ENCODE data around the gene ARID1B. TPM values are rescaled to one million over a fixed set of nuclear protein-coding genes. Genes with fewer than 3 reads are reported as not detected.
"Not testable (repeated sequence)": the region's sequence is repeated elsewhere in the genome, so short reads cannot be mapped to it uniquely, and the experiment has no call there.

ARID1B gene
- total RNA-seq, 1 donor from 2014 or later = 67.5 TPM

DNA sequence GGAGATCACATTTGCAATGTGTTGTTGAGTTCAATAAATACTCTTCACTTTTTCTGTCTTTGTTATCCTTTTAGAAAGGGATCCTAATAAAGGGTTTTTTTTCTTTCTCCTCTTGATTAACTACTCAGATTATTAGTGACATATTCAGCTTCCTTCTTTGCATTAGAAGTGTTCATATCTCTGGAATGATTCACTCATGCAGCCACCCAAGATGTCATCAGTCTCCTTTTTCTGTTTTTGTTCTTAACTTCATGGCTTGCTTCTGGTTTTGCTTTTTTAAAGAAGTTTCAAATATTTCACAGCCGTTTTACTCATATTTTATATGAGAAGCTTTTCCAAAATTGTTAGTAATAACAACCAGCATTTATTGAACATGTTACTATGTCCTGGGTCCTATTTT lies 358.5 kb downstream of the ARID1B start:
- H3K4me1 Mint-ChIP-seq = peaks cover 8% of the 10 kb centered on the region
- H3K9me3 Mint-ChIP-seq = no peaks in the 10 kb centered on the region
- intact Hi-C loops (cut with micrococcal nuclease) = no loop called here
- no peak overlapping the region for H3K4me3 Mint-ChIP-seq
- H3K27ac Mint-ChIP-seq = no peak overlapping the region
- peaks cover 21% of the 10 kb centered on the region for H3K36me3 Mint-ChIP-seq (ENCODE audit: low read depth)
- no peaks in the 10 kb centered on the region for H3K27me3 Mint-ChIP-seq
- DNase-seq = no peak

DNA sequence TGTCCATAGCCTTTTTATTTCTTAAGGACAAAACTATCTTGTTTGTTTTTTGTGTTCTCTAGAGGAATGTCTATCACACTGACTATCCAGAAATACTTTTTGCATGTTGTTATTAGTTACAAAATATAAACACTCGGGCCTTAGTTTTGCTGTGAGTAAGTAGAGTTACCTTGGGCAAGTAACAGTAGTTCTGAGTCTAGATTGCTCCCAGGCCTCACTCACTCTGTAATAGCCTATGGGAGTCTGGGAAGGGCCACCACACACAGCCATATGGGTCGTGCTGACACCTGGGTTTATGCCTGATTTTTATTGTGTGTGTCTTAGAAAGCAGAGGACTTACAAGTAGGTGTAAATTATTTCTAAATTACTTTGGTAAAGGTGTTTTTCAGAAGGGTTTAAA lies 360.3 kb downstream of the ARID1B start:
- no peak overlapping the region for H3K27ac Mint-ChIP-seq

DNA sequence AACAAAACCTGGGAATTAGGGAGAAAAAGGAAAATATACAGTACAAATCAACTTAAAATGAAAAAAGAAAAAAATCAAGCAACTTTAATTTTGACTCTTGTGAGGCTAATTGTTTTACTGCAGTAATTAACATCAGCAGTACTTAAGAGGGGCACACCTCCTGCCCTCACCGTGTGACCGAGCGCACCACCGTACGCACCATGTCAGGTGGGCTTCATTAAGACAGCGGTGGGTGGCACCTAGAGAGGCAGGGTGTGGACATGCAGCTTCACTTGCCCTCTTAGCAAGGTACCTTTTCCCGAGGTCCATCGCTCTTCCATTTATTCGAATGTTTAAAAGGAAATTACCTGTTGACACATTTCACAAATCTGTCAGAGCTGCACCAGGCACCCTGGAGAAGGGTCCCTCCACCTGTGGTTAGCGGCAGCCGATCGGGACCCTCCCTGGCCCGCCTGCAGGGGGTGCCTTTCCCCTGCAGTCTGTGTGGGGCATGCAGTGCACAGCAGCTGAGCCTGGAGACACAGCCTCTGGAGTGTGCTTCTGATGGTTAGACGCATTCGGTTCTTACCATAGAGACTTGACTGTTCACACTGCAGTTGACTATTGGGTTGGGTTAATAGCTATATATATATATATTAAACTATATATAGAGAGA lies 362.0 kb downstream of the ARID1B start:
- DNase-seq = no peak
- Mint-ChIP-seq H3K36me3 (ENCODE audit: low read depth) (peaks cover 24% of the 10 kb centered on the region), H3K4me1 (peaks cover 8% of the 10 kb centered on the region), H3K27ac (no peak overlapping the region), H3K4me3 (no peak overlapping the region), H3K9me3 (no peaks in the 10 kb centered on the region), H3K27me3 (no peaks in the 10 kb centered on the region)
- intact Hi-C loops (cut with micrococcal nuclease) = no loop called here

More for the DNA sequence above, 360.3 kb downstream of the ARID1B start:
- peaks cover 8% of the 10 kb centered on the region for H3K4me1 Mint-ChIP-seq
- H3K27me3 Mint-ChIP-seq = no peaks in the 10 kb centered on the region
- peaks cover 25% of the 10 kb centered on the region for H3K36me3 Mint-ChIP-seq (ENCODE audit: low read depth)
- no peak overlapping the region for H3K4me3 Mint-ChIP-seq
- intact Hi-C loops (cut with micrococcal nuclease) = no loop called here
- no peak for DNase-seq
- no peaks in the 10 kb centered on the region for H3K9me3 Mint-ChIP-seq

DNA sequence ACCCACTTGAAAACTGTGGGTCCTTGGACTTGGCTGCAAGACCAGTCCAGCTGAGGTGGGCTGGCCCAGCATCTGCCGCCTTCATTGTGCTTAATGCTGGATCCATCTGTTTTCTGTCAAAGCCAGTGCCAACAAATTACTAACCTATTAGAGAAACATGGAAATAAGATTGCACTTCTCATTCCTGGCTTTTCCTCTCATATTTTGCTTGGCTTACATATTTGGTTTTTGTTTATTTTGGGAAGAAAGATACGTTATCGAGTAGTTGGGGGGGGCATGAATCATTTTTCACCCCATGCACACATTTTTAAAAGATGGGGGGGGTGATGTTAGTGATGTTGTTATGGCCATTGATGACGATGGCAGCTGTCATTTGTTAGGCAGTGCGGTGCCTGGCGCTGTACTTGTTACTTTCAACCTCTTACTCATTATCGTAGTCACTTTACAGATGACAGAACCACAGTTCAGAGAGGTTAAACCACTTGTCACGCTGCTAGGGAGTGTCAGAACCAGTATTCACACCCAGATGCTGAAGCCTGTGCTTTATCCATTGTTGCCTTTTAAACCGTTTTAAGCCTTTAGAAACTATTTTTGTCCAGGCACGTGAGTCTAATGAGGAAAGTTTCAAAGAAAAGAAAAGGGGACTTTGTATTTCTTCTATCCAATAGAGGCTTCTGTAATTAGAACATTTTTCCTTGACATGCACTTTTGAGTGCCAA lies 366.2 kb downstream of the ARID1B start:
- DNase-seq = no peak
- Mint-ChIP-seq H3K27ac (no peak overlapping the region), H3K9me3 (no peaks in the 10 kb centered on the region), H3K4me1 (no peaks in the 10 kb centered on the region), H3K4me3 (no peak overlapping the region), H3K27me3 (no peaks in the 10 kb centered on the region), H3K36me3 (ENCODE audit: low read depth) (peaks cover 17% of the 10 kb centered on the region)
- intact Hi-C loops (cut with micrococcal nuclease) = no loop called here

DNA sequence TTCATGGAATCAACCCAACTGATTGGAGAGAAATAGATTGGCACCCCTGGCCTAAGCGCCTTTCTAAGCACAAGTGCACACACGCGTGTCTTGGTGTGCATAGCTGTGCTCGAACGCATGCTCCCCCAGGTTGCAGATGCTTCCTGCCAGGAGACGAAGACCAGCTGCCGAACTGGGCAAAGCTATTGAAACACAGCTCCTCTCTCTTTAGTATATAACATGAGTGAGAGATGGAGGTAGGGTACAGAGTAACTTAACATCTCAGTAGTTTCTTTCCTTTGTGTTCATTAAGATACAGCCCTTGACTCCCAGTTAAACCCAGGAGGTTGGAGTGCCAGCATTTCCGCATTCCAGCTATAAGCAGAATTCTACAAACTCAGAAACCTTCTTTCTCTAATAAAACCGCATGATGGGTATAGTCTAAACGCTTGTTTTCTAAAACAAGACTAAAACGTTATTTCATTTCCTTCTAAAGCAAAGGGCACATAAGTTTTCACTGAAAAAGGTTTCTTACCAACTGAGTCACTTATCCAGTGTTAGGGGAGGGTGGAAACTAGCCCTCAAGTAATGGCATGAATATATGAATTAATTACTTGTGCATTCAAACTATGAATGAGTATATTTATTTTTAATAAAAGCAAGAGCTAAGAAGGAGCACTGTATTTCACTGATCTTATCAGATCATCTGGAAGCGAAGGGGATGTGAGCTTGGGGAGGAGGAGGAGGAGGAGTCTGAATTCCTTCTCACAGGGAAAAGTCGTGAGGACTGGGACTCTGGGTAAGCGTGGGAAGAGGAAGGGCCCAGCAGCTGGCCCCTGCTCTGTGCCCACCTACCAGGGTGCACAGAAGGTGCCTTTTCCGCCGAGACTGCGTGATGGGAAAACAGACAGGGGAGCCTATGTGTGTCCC lies 367.0 kb downstream of the ARID1B start:
- no peak overlapping the region for H3K4me3 Mint-ChIP-seq
- no peaks in the 10 kb centered on the region for H3K9me3 Mint-ChIP-seq
- intact Hi-C loops (cut with micrococcal nuclease) = no loop called here
- no peaks in the 10 kb centered on the region for H3K27me3 Mint-ChIP-seq
- H3K27ac Mint-ChIP-seq = no peak overlapping the region
- H3K4me1 Mint-ChIP-seq = no peaks in the 10 kb centered on the region
- H3K36me3 Mint-ChIP-seq (ENCODE audit: low read depth) = peaks cover 21% of the 10 kb centered on the region
- no peak for DNase-seq

DNA sequence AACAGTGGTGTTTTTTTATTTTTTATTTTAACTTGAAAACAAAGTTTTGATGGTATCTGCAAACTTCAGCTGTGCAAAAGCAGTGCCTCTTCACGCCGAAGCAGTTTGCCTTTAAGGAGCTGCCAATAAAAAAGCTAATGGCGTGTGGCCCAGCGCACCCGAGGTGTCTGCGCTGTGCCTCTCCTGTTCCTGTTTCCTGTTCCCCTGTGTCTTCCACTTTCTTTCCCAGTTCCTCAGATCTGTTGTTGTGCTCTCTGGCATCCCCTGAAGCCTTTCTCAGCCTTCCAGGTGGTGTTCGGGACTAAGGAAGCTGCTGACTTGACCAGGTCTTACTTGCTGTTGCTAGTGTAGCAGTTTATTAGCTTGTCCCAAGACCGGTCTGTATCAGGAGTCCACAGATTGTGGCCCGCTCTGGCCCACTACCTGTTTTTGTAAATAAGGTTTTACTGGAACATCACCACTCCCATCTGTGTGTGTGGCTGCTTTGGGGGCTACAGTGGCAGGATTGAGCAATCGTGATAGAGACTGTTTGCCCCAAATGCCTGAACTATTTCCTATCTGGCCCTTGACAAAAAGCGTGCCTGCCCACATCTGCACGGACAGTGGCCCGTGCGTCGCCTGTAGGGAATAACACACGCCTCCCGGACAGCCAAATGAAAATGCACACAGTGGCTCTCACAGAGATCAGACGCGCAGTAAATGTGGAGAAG lies 367.8 kb downstream of the ARID1B start:
- intact Hi-C loops (cut with micrococcal nuclease) = no loop called here
- H3K36me3 Mint-ChIP-seq (ENCODE audit: low read depth) = peaks cover 22% of the 10 kb centered on the region
- H3K27me3 Mint-ChIP-seq = no peaks in the 10 kb centered on the region
- H3K9me3 Mint-ChIP-seq = no peaks in the 10 kb centered on the region
- H3K4me3 Mint-ChIP-seq = no peak overlapping the region
- no peaks in the 10 kb centered on the region for H3K4me1 Mint-ChIP-seq
- H3K27ac Mint-ChIP-seq = no peak overlapping the region
- DNase-seq = no peak

DNA sequence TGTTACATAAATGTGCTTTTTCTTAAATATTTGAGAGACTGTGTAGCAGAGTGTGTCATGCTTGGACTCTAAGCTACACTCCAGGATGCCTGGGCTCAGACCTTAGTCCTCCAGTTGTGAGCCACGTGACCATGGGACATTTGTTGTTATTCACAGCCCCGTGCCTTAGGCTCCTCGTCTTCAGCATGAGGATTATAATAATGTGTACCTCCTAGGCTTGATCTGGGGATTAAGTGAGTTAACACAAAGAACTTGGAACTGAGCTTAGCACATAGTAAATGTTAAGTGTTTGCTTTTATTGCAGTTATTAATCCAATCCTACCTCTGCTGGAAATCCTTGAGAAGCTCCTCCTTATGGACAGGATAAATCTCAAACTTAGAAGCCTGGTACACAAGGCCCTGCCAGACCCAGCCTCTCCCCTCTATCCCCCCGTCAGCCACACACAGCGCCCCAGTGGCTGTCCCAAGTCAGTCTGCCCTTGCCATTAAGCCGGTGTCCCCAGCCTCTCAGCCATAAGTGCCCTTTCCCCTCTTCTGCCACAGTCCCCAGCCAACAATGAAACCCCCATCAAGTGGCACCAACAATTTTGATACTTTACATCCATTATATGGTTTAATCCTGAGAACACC lies 368.6 kb downstream of the ARID1B start:
- Mint-ChIP-seq H3K9me3 (no peaks in the 10 kb centered on the region), H3K27me3 (no peaks in the 10 kb centered on the region), H3K4me3 (no peak overlapping the region), H3K36me3 (ENCODE audit: low read depth) (peaks cover 25% of the 10 kb centered on the region), H3K4me1 (no peaks in the 10 kb centered on the region), H3K27ac (no peak overlapping the region)
- intact Hi-C loops (cut with micrococcal nuclease) = no loop called here
- no peak for DNase-seq

DNA sequence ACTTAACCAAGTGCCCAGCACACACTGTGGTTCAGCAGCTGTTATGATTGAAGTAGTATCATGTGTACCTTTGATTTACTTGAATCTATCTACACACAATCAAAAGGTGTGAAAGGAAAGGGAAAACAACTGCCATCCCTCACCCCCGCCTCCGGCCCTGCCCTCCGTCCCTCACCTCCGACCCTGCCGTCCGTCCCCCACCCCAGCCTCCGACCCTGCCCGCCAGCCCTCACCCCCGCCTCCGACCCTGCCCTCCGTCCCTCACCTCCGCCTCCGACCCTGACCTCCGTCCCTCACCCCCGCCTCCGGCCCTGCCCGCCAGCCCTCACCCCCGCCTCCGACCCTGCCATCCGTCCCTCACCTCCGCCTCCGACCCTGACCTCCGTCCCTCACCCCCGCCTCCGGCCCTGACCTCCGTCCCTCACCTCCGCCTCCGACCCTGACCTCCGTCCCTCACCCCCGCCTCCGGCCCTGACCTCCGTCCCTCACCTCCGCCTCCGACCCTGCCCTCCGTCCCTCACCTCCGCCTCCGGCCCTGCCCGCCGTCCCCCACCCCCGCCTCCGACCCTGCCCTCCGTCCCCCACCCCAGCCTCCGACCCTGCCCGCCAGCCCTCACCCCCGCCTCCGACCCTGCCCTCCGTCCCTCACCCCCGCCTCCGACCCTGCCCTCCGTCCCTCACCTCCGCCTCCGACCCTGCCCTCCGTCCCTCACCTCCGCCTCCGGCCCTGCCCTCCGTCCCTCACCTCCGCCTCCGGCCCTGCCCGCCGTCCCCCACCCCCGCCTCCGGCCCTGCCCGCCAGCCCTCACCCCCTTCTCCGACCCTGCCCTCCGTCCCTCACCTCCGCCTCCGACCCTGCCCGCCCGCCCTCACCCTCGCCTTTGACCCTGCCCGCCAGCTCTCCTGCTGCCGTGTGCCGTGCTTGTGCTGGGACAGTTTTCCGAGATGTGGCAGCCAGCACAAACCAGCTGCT lies 370.2 kb downstream of the ARID1B start:
- H3K9me3 Mint-ChIP-seq; H3K27me3 Mint-ChIP-seq; DNase-seq; H3K4me3 Mint-ChIP-seq; intact Hi-C loops (cut with micrococcal nuclease): not testable (repeated sequence)
- Mint-ChIP-seq H3K36me3 (ENCODE audit: low read depth) (peaks cover 26% of the 10 kb centered on the region), H3K27ac (peak overlapping the region; percentile 57), H3K4me1 (peaks cover 13% of the 10 kb centered on the region)

DNA sequence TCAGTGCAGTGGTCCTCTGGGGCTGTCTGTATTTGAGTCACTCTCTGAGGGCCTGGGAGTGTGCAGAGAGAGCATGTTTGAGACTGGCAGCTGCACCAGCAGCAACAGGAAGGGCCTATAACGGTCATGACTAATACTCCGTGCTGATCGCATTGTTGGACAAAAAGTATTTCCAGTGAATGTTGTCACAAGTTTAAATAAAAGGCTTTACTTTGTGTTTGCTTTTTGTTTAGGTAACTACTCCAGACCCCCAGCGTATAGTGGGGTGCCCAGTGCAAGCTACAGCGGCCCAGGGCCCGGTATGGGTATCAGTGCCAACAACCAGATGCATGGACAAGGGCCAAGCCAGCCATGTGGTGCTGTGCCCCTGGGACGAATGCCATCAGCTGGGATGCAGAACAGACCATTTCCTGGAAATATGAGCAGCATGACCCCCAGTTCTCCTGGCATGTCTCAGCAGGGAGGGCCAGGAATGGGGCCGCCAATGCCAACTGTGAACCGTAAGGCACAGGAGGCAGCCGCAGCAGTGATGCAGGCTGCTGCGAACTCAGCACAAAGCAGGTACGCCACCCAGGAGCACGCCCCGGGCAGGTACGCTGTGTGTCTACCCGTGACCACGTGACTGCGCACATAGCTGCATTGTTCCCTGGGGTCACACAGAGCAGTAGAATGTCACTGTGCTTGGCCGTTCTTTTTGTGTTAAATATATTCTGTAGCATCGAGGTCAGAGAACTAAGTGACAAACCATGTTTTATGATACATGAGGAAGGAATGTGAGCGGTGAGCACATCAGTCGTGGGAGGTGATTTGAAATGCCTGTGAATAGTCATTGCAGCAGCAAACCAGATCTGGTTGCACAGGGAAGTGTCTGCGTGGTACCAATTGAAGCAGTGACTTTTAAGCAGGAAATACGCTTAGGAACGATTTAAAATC lies 371.5 kb downstream of the ARID1B start:
- Mint-ChIP-seq H3K27me3 (no peaks in the 10 kb centered on the region), H3K36me3 (ENCODE audit: low read depth) (peaks cover 28% of the 10 kb centered on the region), H3K9me3 (no peaks in the 10 kb centered on the region), H3K27ac (peak overlapping the region; percentile 12), H3K4me1 (peaks cover 17% of the 10 kb centered on the region), H3K4me3 (no peak overlapping the region)
- no peak for DNase-seq
- intact Hi-C loops (cut with micrococcal nuclease) = no loop called here

DNA sequence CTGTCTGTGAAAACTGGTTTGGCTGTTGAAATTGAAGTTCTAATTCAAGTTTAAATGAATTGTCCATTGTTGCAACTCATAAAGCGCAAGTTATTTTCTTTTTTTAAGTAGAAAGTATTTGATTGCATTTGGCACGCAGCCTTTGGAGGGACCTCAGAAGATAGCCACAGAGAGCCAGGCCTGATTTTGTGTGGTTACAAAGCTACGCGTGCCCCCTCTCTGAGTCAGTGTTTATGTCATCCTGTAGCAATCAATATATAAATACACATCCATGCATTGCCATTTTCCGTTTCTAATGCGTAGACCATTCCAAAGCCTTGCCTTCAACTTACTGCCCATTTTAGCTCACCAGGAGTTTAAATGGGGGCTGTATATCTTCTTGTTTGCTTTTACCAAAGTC lies 372.9 kb downstream of the ARID1B start:
- H3K4me3 Mint-ChIP-seq = no peak overlapping the region
- DNase-seq = no peak
- peaks cover 35% of the 10 kb centered on the region for H3K36me3 Mint-ChIP-seq (ENCODE audit: low read depth)
- no peaks in the 10 kb centered on the region for H3K27me3 Mint-ChIP-seq
- no peak overlapping the region for H3K27ac Mint-ChIP-seq
- H3K9me3 Mint-ChIP-seq = no peaks in the 10 kb centered on the region
- peaks cover 17% of the 10 kb centered on the region for H3K4me1 Mint-ChIP-seq
- intact Hi-C loops (cut with micrococcal nuclease) = no loop called here

DNA sequence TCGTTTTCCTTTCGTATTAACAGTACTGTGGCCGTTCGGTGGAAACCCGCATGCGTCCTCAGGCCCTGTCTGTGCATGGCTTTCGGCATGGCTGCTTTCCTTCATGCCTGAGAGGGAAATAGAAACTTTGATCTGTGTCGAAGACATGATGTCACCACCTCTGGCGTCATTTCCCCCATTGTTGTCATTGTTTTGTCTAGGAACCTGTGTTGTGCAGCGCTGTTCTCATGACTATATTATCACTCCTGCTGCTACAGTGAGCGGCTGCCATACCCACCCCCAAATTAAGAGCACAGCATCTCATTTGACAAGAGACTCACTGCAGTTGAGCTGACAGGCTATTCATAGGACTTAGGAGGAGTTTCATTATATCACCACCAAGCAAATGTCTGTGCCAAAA lies 373.9 kb downstream of the ARID1B start:
- no peaks in the 10 kb centered on the region for H3K9me3 Mint-ChIP-seq
- peaks cover 17% of the 10 kb centered on the region for H3K4me1 Mint-ChIP-seq
- no peak for DNase-seq
- peak overlapping the region; percentile 16 for H3K27ac Mint-ChIP-seq
- no peak overlapping the region for H3K4me3 Mint-ChIP-seq
- peaks cover 36% of the 10 kb centered on the region for H3K36me3 Mint-ChIP-seq (ENCODE audit: low read depth)
- intact Hi-C loops (cut with micrococcal nuclease) = no loop called here
- H3K27me3 Mint-ChIP-seq = no peaks in the 10 kb centered on the region

DNA sequence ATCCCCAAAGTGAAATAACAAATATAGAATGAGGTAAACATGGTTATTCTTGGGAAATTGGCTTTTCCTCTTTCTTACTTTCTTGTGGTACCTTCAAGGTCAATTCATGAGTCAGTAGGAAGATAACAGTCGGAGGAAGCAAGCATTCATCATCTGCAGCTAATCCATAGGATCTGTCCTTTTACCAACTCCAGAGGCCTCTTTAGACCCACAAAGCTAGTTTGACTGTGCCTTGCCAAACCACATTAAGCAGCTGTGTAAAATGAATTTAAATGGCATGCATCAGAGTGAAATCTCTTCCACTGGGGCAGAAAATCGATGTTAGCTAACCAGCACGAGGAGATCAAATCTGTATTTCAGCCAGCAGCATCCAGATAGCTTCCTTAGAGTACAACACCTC lies 374.8 kb downstream of the ARID1B start:
- no peaks in the 10 kb centered on the region for H3K9me3 Mint-ChIP-seq
- no peak for DNase-seq
- intact Hi-C loops (cut with micrococcal nuclease) = no loop called here
- H3K4me3 Mint-ChIP-seq = no peak overlapping the region
- H3K27me3 Mint-ChIP-seq = no peaks in the 10 kb centered on the region
- H3K4me1 Mint-ChIP-seq = peaks cover 17% of the 10 kb centered on the region
- peak overlapping the region; percentile 31 for H3K27ac Mint-ChIP-seq
- H3K36me3 Mint-ChIP-seq (ENCODE audit: low read depth) = peaks cover 38% of the 10 kb centered on the region
